C4-2B (cell line): ENCODE data around the gene LURAP1L.

Experiments
- H3K27ac ChIP-seq: fragments of 450-650 bp; 2 replicates; pipeline ENCODE4 v1.5.1; 2017
- ZFX ChIP-seq: fragments of 450-650 bp; IDR thresholded peaks from 2 replicates; pipeline ENCODE4 v1.6.1; 2017
- TF ChIP-seq, protein P1 (sequence below): fragments of 450-650 bp; conservative IDR thresholded peaks from 2 replicates; pipeline ENCODE4 v1.5.1; 2017; ENCODE audit warnings: mild to moderate bottlenecking

LURAP1L gene

DNA sequence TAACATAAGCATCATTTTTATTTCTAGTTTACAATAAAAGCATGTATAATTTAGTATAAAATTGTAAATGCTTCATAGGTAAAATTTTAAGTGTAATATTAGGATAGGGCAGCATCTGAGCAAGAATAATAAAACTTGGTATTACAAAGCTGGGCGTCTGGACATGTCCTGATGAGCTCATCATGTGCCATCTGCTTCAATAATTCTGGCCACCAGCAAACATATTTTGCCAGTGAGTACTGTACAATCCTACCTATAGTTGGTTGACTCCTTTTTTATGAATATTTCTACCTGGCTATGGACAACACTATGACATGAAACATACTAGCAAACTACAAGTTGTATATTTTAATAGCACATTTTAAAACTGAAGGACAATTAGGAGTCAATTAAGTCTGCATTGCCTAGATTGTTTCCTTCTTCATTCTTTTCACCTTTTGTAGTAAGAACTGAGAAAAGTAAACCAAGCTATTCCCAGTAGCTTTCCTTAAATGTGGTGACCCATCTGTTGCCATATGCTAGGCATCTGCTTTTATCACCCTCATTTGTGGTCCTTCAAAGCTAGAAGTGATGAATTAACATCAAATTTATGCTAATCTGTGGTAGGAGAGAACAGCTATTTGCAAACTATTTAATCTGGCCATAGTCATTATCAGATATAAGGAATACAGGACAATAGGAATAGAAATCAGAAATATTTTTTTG lies 23.4 kb downstream of the LURAP1L start:
- TF ChIP-seq, protein P1, sequence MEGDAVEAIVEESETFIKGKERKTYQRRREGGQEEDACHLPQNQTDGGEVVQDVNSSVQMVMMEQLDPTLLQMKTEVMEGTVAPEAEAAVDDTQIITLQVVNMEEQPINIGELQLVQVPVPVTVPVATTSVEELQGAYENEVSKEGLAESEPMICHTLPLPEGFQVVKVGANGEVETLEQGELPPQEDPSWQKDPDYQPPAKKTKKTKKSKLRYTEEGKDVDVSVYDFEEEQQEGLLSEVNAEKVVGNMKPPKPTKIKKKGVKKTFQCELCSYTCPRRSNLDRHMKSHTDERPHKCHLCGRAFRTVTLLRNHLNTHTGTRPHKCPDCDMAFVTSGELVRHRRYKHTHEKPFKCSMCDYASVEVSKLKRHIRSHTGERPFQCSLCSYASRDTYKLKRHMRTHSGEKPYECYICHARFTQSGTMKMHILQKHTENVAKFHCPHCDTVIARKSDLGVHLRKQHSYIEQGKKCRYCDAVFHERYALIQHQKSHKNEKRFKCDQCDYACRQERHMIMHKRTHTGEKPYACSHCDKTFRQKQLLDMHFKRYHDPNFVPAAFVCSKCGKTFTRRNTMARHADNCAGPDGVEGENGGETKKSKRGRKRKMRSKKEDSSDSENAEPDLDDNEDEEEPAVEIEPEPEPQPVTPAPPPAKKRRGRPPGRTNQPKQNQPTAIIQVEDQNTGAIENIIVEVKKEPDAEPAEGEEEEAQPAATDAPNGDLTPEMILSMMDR, result no peak
- TF ChIP-seq ZFX, result no peak
- H3K27ac ChIP-seq, result no peak overlapping the region

DNA sequence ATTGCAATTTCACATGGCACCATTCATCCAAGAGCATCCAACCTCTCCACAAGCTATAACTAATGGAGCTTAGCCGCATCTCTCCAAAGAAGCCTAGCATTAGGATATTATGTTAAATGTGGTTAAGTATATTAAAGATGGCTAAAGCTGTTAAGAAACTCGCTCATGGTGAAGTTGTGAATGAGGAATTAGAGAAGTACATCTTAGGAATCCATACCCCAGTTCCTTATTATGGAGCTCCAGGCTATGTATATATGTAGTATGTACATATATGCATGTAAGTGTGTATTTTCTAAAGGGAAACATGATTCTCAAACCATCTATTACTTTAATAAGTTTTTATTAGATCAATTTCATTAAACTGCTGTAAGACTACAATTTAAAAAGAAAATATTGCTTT lies 26.4 kb downstream of the LURAP1L start:
- no peak overlapping the region for H3K27ac ChIP-seq
- TF ChIP-seq, protein P1, result no peak
- no peak for TF ChIP-seq ZFX

DNA sequence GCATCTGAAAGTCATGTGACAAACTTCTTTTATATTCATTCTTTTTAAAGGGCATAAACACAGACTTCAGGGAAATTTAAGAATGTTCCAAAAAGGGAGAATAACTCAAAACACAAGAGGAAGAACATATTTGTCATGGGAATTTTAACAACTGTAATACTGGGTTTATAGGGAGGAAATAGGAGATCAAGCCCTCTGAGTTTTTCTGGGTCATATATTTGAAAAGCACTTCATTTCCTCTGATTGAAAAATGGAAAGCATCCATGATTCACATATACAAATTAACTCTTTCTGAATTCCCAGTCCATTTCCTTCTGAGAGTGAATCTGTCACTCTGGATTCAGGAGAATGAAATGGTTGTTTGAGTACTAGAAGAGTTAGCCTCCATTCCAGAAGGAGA lies 26.8 kb downstream of the LURAP1L start:
- no peak overlapping the region for H3K27ac ChIP-seq
- TF ChIP-seq ZFX, result no peak
- TF ChIP-seq, protein P1, result no peak

DNA sequence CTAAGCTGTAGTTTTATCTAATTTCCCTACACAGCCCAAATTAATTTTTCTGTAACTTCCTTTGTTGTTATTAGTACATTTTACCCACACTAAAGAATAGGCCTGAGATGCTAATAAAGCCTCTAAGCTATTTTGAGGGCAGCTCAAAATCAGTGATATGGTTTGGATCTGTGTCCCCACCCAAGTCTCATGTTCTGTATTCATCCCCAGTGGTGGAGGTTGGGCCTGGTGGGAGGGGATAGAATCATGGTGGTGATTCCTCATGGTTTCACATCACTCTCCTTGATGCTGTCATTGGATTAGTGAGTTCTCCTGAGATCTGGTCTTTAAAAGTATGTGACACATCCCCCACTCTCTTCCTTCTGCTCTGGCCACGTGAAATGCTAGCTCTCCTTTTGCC lies 27.3 kb downstream of the LURAP1L start:
- no peak for TF ChIP-seq ZFX
- TF ChIP-seq, protein P1, result no peak
- no peak overlapping the region for H3K27ac ChIP-seq

DNA sequence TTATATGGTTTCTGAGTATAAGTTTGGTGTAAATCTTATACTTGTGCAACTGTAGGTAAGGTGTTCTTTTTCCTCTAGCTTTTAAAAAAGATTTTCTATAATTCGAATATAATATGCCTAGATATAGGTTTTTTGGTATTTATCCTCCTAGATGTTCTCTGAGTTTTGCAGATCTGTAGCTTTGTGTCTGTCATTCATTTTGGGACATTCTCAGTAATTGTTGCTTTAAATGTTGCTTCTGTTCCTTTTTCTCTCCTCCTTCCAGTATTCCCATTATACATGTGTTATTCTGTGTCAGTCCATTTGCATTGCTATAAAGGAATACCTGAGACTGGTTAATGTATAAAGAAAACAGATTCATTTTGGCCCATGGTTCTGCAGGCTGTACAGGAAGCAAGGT lies 33.7 kb downstream of the LURAP1L start:
- H3K27ac ChIP-seq, result no peak overlapping the region

DNA sequence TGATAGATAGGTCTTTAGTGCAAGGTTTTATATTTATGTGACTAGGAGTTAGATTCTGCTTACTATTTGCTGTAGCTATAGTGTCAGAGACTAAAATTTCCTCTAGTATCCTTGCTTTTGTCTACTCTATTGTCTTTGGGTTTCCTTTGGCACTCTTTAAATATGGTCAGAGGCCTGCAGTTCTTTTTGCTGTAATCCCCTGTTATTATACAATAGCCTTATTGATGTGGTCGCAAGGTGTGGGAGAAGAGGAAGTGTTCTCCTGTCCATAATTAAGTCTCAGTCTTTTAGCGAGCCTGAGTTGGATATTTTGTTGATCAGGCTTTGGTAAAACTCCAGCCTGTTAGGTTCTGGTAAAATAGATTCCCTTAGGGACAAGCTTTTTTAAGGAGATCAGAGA lies 34.9 kb downstream of the LURAP1L start:
- TF ChIP-seq ZFX, result no peak
- TF ChIP-seq, protein P1, result no peak

More for the DNA sequence above, 33.7 kb downstream of the LURAP1L start:
- no peak for TF ChIP-seq ZFX
- TF ChIP-seq, protein P1, result no peak

DNA sequence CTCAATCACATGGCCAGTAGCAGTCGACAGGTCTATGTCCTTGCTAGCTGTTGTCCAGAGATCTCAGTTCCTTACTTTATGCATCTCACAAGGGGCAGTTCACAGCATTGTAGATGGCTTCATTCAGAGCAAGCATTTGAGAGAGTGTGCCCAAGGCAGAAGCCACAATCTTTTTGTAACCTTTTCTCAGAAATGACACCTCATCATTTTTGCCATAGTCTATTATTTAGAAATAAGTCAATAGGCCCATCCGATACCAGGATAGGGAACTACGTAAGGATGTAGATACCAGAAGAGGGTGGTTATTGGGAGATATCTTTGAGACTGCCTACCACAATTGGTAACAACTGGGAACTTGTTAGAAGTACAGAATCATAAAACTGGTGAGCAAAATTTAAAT lies 37.1 kb downstream of the LURAP1L start:
- no peak for TF ChIP-seq ZFX
- TF ChIP-seq, protein P1, result no peak
- no peak overlapping the region for H3K27ac ChIP-seq

More for the DNA sequence above, 34.9 kb downstream of the LURAP1L start:
- no peak overlapping the region for H3K27ac ChIP-seq
